Nephron progenitor cell (in vitro differentiated cells): ENCODE data around the gene PTPN22.

Experiments used
- DNase-seq: peaks from one replicate; pipeline ENCODE4 v3.0.0; 2021
- H3K27ac Mint-ChIP-seq: 2 replicates; pipeline ENCODE4 v1.8.0; 2021; ENCODE audit warnings: mild to moderate bottlenecking, moderate library complexity, mixed read lengths
- H3K27me3 Mint-ChIP-seq: 2 replicates; pipeline ENCODE4 v1.8.0; 2021; ENCODE audit warnings: mild to moderate bottlenecking, low read depth, mixed read lengths; ENCODE audit not compliant: poor library complexity
- H3K36me3 Mint-ChIP-seq: 2 replicates; pipeline ENCODE4 v1.8.0; 2021; ENCODE audit warnings: low read depth, mixed read lengths
- H3K4me1 Mint-ChIP-seq: 2 replicates; pipeline ENCODE4 v1.8.0; 2021; ENCODE audit warnings: mixed read lengths
- H3K4me3 Mint-ChIP-seq: 2 replicates; pipeline ENCODE4 v1.8.0; 2021; ENCODE audit warnings: mild to moderate bottlenecking, moderate library complexity, mixed read lengths
- H3K9me3 Mint-ChIP-seq: 2 replicates; pipeline ENCODE4 v1.8.0; 2021; ENCODE audit warnings: mild to moderate bottlenecking, moderate library complexity, mixed read lengths
- CTCF ChIP-seq: fragments of 200-600 bp; sonication (generic); IDR thresholded peaks from 2 replicates; pipeline ENCODE4 v1.5.0; 2021; ENCODE audit warnings: antibody characterized with exemption

Gene PTPN22

GRCh38 chr1:113787663-113788062, 83.8 kb downstream of the PTPN22 start:
- no peaks in the 10 kb centered on the region for H3K27me3 Mint-ChIP-seq
- DNase-seq, result no peak
- no peak for TF ChIP-seq CTCF
- H3K27ac Mint-ChIP-seq, result no peak overlapping the region
- H3K4me3 Mint-ChIP-seq, result no peak overlapping the region
- H3K4me1 Mint-ChIP-seq, result peaks cover 17% of the 10 kb centered on the region
- H3K9me3 Mint-ChIP-seq, result no peaks in the 10 kb centered on the region
- H3K36me3 Mint-ChIP-seq, result peaks cover 64% of the 10 kb centered on the region

GRCh38 chr1:113786069-113786468, 85.4 kb downstream of the PTPN22 start:
- Mint-ChIP-seq H3K9me3 (no peaks in the 10 kb centered on the region), H3K36me3 (peaks cover 54% of the 10 kb centered on the region), H3K4me1 (peaks cover 17% of the 10 kb centered on the region), H3K27me3 (no peaks in the 10 kb centered on the region), H3K4me3 (no peak overlapping the region), H3K27ac (peak overlapping the region; percentile 75)
- TF ChIP-seq CTCF, result no peak
- no peak for DNase-seq

- Mint-ChIP-seq H3K9me3 (no peaks in the 10 kb centered on the region), H3K4me1 (peaks cover 17% of the 10 kb centered on the region), H3K27me3 (no peaks in the 10 kb centered on the region), H3K4me3 (no peak overlapping the region), H3K36me3 (peaks cover 39% of the 10 kb centered on the region), H3K27ac (peak overlapping the region; percentile 73)
- DNase-seq, result no peak
- no peak for TF ChIP-seq CTCF
These were observed 87.3 kb downstream of the PTPN22 start for GRCh38 chr1:113784104-113784779.

- peaks cover 39% of the 10 kb centered on the region for H3K36me3 Mint-ChIP-seq
- H3K9me3 Mint-ChIP-seq, result peaks cover 3% of the 10 kb centered on the region
- H3K4me3 Mint-ChIP-seq, result no peak overlapping the region
- DNase-seq, result no peak
- no peak overlapping the region for H3K27ac Mint-ChIP-seq
- TF ChIP-seq CTCF, result no peak
- peaks cover 17% of the 10 kb centered on the region for H3K4me1 Mint-ChIP-seq
- H3K27me3 Mint-ChIP-seq, result no peaks in the 10 kb centered on the region
These were observed 88.0 kb downstream of the PTPN22 start for GRCh38 chr1:113783254-113784103.

GRCh38 chr1:113782406-113782805, 89.1 kb downstream of the PTPN22 start:
- Mint-ChIP-seq H3K4me3 (no peak overlapping the region), H3K4me1 (peaks cover 17% of the 10 kb centered on the region), H3K27ac (no peak overlapping the region), H3K9me3 (peaks cover 3% of the 10 kb centered on the region), H3K27me3 (no peaks in the 10 kb centered on the region), H3K36me3 (peaks cover 37% of the 10 kb centered on the region)
- no peak for TF ChIP-seq CTCF
- no peak for DNase-seq
